Gastrocnemius medialis (tissue), 4 donors: ENCODE measurements around the gene ILDR2. TPM values are rescaled to one million over a fixed set of nuclear protein-coding genes. Genes with fewer than 3 reads are reported as not detected.

Source experiments
- ATAC-seq, 2 donors: fragments of 150-250 bp; one replicate each; pipeline ENCODE4 v1.9.1; 2016
- DNase-seq, 2 donors: peaks; one replicate each; pipeline ENCODE4 v3.0.0-alpha.2; 2019
- H3K27ac ChIP-seq, 4 donors: fragments of 200-600 bp; sonication (generic); 1 replicate in 1 of 4; 2 replicates in 3 of 4; pipeline ENCODE4 v1.5.1; 2016 to 2018; ENCODE audit warnings: mild to moderate bottlenecking in 2 of 4, moderate library complexity in 1 of 4
- H3K27me3 ChIP-seq, 3 donors: fragments of 200-600 bp; sonication (generic) in 2 of 3; 1 replicate in 1 of 3; 2 replicates in 2 of 3; pipeline versions ENCODE4 v1.5.1 to v1.6.0; 2016 to 2019; ENCODE audit warnings: mild to moderate bottlenecking in 1 of 3, moderate library complexity in 1 of 3
- H3K36me3 ChIP-seq, 2 donors: fragments of 200-600 bp; sonication (generic) in 1 of 2; one replicate each; pipeline ENCODE4 v1.5.1; 2017 to 2018
- H3K4me1 ChIP-seq, 2 donors: fragments of 200-600 bp; sonication (generic) in 1 of 2; one replicate each; pipeline ENCODE4 v1.5.1; 2016 to 2017; ENCODE audit warnings: mild to moderate bottlenecking in 2 of 2
- H3K4me3 ChIP-seq, 4 donors: fragments of 200-600 bp; sonication (generic) in 3 of 4; 1 replicate in 1 of 4; 2 replicates in 3 of 4; pipeline ENCODE4 v1.5.1; 2016 to 2019; ENCODE audit warnings: mild to moderate bottlenecking in 2 of 4
- H3K9me3 ChIP-seq, 3 donors: fragments of 200-600 bp; sonication (generic) in 2 of 3; 1 replicate in 1 of 3; 2 replicates in 2 of 3; pipeline ENCODE4 v1.5.1; 2016 to 2019
- POLR2A ChIP-seq, 2 donors: fragments of 450-650 bp; IDR thresholded peaks; one replicate each; pipeline ENCODE4 v1.6.1; 2017; ENCODE audit warnings: antibody characterized with exemption in 2 of 2, mild to moderate bottlenecking in 2 of 2, moderate library complexity in 2 of 2
- in situ Hi-C, 4 donors: fragments of 200-750 bp; cut with MboI; loops; one replicate each; pipeline versions ENCODE4 v1.15.0 to v1.8.0; 2017; ENCODE audit warnings: low sequenced_read_pairs in 4 of 4
- intact Hi-C: fragments of 100-400 bp; cut with DNase I; formaldehyde crosslinking; loops from one replicate; pipeline ENCODE4 v1.15.1; 2023; ENCODE audit warnings: low total_unique reads
- total RNA-seq, 4 donors: library from RNA; depleted of rRNA; stranded (reverse); fragments of >200 nt; gene quantifications; one replicate each; pipeline versions ENCODE4 v1.1.0 to v1.2.3, GENCODE V29; 2016
- TF ChIP-seq, protein P1 (sequence below), 5 experiments: fragments of 450-650 bp in 3 of 5; fragments of 200-600 bp in 2 of 5; sonication (generic) in 2 of 5; IDR thresholded peaks in 4 of 5; conservative IDR thresholded peaks in 1 of 5; 1 replicate in 4 of 5; 2 replicates in 1 of 5; pipeline ENCODE4 v1.5.1; 2016 to 2019; ENCODE audit warnings: antibody characterized with exemption in 5 of 5, mild to moderate bottlenecking in 3 of 5, moderate library complexity in 3 of 5

Gene ILDR2
- total RNA-seq, 4 donors from 2014 or later: 0.10 to 0.47 (median 0.25) TPM

DNA sequence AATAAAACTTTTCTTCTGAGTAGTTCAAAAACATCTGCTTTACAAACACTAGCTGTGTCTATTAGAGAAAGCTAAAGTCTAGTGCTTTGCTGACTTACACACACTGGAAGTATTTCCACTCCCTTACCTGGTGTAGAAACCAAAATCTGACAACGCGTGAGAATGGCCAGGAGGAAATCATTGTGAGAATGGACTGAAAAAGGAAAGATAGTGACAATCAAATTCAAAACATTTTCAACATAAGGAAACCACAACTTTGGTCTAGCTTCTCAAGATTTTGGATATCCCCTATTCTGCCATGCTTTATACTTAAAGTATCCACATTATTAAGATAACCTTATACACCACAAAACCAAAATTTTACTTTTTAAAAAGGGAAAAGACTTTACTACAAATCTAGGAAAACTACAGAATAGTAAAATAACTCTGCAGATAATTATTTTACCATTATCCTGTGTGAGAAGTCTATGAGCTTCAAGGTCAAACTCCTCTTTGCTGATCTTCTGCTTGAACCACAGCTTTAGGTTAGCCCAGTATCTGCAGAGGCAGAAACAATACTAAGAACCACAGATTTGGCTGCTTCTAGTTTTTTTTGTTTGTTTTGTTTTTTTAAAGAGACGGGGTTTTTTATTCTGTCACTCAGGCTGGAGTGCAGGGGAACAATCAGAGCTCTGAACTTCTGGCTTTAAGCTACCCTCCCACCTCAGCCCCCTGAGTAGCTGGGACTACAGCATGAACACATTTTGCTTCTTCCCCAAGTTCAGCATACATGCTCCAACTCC lies 105.8 kb downstream of the ILDR2 start:
- no peak for ATAC-seq
- Histone ChIP-seq H3K9me3 (no peaks in the 10 kb centered on the region), H3K36me3 (peaks cover 0 to 25% of the 10 kb centered on the region in 2 donors), H3K27me3 (no peaks in the 10 kb centered on the region), H3K4me1 (peaks cover 3 to 18% of the 10 kb centered on the region in 2 donors), H3K27ac (no peak overlapping the region), H3K4me3 (no peak overlapping the region)
- DNase-seq: no peak
- in situ Hi-C loops: loop anchor here in 1 of 4 donors (5.0 kb wide), 1 partner anchor 32 kb away; the partner anchor contains the start of gene POGK
- intact Hi-C loops: no loop called here
- TF ChIP-seq POLR2A (IDR thresholded peaks at IDR 0.05): no peak

DNA sequence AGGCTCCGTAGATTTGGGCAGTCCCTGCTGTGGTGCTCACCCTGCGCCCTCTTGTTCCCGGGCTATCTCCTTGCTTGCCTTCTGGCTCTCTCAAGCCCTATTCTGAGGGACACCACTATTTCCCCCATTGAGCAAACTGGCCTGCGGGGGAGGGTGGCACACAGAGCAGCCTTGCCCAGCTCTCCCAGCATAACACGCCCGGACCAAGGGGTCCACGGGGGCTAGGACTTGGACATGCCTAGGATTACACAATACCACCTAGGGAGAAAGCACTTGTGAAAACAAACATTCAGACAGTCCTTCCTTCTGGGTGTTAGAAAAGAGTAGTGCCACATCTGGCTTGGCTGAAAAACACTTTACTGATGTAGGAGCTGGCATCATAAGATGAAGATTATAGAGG lies 106.7 kb downstream of the ILDR2 start:
- intact Hi-C loops: no loop called here
- H3K9me3 ChIP-seq: no peaks in the 10 kb centered on the region
- peaks cover 2 to 10% of the 10 kb centered on the region in 2 donors for H3K4me1 ChIP-seq
- TF ChIP-seq, protein P1, sequence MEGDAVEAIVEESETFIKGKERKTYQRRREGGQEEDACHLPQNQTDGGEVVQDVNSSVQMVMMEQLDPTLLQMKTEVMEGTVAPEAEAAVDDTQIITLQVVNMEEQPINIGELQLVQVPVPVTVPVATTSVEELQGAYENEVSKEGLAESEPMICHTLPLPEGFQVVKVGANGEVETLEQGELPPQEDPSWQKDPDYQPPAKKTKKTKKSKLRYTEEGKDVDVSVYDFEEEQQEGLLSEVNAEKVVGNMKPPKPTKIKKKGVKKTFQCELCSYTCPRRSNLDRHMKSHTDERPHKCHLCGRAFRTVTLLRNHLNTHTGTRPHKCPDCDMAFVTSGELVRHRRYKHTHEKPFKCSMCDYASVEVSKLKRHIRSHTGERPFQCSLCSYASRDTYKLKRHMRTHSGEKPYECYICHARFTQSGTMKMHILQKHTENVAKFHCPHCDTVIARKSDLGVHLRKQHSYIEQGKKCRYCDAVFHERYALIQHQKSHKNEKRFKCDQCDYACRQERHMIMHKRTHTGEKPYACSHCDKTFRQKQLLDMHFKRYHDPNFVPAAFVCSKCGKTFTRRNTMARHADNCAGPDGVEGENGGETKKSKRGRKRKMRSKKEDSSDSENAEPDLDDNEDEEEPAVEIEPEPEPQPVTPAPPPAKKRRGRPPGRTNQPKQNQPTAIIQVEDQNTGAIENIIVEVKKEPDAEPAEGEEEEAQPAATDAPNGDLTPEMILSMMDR (IDR thresholded peaks at IDR 0.05 in 4 of 5, conservative IDR thresholded peaks at IDR 0.05 in 1 of 5): no peak
- TF ChIP-seq POLR2A (IDR thresholded peaks at IDR 0.05): no peak
- no peak for DNase-seq
- in situ Hi-C loops: no loop called here
- no peak overlapping the region for H3K4me3 ChIP-seq
- H3K27me3 ChIP-seq: no peaks in the 10 kb centered on the region
- H3K27ac ChIP-seq: no peak overlapping the region
- no peak for ATAC-seq
- peaks cover 0 to 34% of the 10 kb centered on the region in 2 donors for H3K36me3 ChIP-seq

DNA sequence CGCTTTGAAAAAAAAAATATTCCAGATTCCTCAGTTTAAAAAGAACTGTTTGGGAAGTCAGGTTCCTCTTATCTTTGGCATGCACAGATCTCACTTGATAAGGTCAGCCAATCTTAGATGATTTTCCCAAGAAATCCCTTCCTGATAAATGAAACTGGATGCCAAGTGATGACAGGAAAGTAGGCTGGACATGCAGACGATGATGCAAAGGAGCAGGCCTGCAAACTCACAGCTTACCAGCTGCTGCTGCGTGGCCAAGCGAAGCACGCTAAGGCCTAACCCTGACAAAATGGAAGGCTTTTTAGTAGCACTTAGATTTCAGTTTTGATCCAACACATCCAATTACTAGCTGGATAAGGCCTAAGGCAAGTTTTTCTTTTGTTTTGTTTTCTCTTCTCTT lies 109.4 kb downstream of the ILDR2 start:
- Histone ChIP-seq H3K9me3 (no peaks in the 10 kb centered on the region), H3K4me1 (peaks cover 0 to 1% of the 10 kb centered on the region in 2 donors), H3K4me3 (no peak overlapping the region), H3K36me3 (peaks cover 0 to 59% of the 10 kb centered on the region in 2 donors), H3K27ac (no peak overlapping the region), H3K27me3 (no peaks in the 10 kb centered on the region)
- intact Hi-C loops: no loop called here
- ATAC-seq (no peak), DNase-seq (no peak)
- in situ Hi-C loops: no loop called here
- TF ChIP-seq, protein P1 (IDR thresholded peaks at IDR 0.05 in 4 of 5, conservative IDR thresholded peaks at IDR 0.05 in 1 of 5): no peak
- no peak for TF ChIP-seq POLR2A (IDR thresholded peaks at IDR 0.05)

DNA sequence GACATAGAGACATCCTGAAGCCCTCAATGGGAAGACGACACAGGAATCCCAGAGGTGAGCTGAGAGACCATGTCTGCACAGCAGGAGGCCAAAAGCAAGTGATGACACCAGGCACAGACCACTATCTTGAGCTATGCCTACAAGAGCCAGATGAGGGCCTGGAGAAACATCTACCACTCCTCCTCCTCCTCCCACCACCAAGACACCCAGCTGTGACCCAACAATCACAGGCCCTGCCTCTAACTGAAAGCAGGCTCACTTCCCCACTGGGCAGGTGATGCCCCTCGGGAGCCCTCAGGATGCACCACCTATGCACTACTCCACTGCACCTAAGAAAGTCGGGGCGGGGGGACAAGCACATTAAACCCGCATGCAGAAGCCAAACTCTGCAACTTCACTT lies 115.7 kb downstream of the ILDR2 start:
- Histone ChIP-seq H3K36me3 (peaks cover 0 to 84% of the 10 kb centered on the region in 2 donors), H3K4me3 (no peak overlapping the region), H3K27me3 (no peaks in the 10 kb centered on the region), H3K27ac (no peak overlapping the region), H3K9me3 (no peaks in the 10 kb centered on the region), H3K4me1 (no peaks in the 10 kb centered on the region)
- no peak for TF ChIP-seq POLR2A (IDR thresholded peaks at IDR 0.05)
- TF ChIP-seq, protein P1 (IDR thresholded peaks at IDR 0.05 in 4 of 5, conservative IDR thresholded peaks at IDR 0.05 in 1 of 5): no peak
- in situ Hi-C loops (no loop called here), intact Hi-C loops (no loop called here)
- ATAC-seq (no peak), DNase-seq (no peak)

DNA sequence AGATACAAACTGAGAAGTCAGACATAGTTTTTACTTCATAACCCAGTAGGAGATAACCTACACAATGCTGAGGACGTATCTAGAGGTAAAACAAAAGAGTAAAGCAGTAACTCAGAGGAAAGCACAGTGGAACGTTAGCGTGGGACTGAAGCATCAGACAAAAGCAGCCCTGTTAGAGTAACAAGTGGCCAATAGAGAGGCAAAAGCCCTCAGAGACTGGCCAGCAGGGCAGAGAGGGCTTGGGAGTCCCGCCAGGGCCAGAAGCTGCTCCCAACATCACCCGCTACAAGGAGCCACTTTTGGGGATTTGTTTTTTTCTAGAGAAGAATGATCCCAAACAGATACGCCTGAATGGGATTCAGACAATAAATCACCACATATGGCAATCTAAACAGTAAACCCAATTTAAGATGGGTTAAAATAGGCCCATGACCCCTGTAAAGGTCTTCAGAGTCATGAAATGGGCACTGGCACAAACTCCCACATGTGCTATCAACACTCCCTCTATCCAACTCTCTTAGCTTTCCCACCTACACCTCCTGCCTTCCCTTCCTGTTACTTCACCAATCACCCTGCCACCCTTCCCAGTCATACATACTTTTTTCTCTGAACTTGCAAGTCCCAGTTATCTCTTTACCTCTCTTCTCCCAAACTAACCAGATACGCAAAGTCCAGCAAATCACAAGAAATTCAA lies 116.5 kb downstream of the ILDR2 start:
- Histone ChIP-seq H3K27ac (peak overlapping the region in 1 of 4 donors; percentile 10), H3K9me3 (no peaks in the 10 kb centered on the region), H3K36me3 (peaks cover 0 to 83% of the 10 kb centered on the region in 2 donors), H3K27me3 (no peaks in the 10 kb centered on the region), H3K4me1 (no peaks in the 10 kb centered on the region), H3K4me3 (no peak overlapping the region)
- ATAC-seq (no peak), DNase-seq (no peak)
- intact Hi-C loops: no loop called here
- no peak for TF ChIP-seq POLR2A (IDR thresholded peaks at IDR 0.05)
- TF ChIP-seq, protein P1 (IDR thresholded peaks at IDR 0.05 in 4 of 5, conservative IDR thresholded peaks at IDR 0.05 in 1 of 5): no peak
- in situ Hi-C loops: no loop called here
